Left ventricle myocardium superior (tissue), 1 donor: ENCODE results near the gene ARMC9. TPM values are rescaled to one million over a fixed set of nuclear protein-coding genes. Genes with fewer than 3 reads are reported as not detected.
A peak's percentile ranks its signal among the peaks of the same experiment; 100 is the strongest.

Experiments used
- ATAC-seq: fragments of 200-7000 bp; cut with Tn5 transposase; one replicate; pipeline ENCODE4 v1.9.1; 2020; ENCODE audit warnings: mild to moderate bottlenecking, moderate library complexity
- DNase-seq: peaks from one replicate; pipeline ENCODE4 v3.0.0-alpha.2; 2020
- intact Hi-C: fragments of 100-400 bp; cut with micrococcal nuclease; formaldehyde crosslinking; loops from one replicate; pipeline ENCODE4 v1.11.0; 2022
- total RNA-seq: library from RNA; stranded (reverse); fragmentation: NEBNext Ultra II Directional; extraction: Animal tissue kit (Norgen Biotek cat#: 25700); gene quantifications from one replicate; pipeline ENCODE4 v1.2.1, GENCODE V29; 2021
- donor health status: DM: no; HTN: yes; CAD: no; lungs with severe emphysema.

Gene ARMC9
- total RNA-seq, 1 donor from 2014 or later, result 2.3 TPM

DNA sequence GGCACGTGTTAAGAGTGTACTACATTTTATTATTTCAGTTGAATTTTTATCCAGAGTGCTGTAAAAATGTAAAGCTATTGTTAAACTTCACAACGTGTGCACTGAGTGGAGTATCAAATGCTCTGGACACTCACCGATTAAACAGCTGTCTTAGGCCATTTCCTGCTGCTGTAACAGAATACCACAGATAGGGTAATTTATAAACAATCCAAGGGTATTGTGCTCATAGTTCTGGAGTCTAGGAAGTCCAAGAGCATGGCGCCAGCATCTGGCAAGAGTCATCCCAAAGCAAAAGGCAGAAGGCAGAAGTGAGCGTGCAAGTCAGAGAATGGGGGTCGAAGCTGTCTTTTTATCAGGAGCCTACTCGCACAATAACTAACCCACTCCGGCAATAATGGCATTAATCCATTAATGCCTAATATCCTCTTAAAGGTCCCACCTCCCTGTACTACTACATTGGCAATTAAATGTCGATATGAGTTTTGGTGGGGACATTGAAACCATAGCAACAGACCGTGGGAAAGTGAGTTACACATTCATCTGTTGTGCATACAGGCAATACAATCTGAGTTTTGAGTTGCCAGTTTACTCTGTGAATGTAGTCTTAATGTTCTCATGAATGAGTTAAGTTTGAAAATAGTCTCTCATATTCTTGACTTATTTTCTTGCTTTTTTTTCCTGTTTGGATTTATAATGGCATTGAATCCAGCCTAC is 64.8 kb downstream of the ARMC9 start:
- ATAC-seq (no peak), DNase-seq (no peak)
- intact Hi-C loops, result no loop called here

- intact Hi-C loops, result no loop called here
- no peak for ATAC-seq
- DNase-seq, result no peak
Observed at GRCh38 chr2:231270221-231271114, 72.0 kb downstream of the ARMC9 start.

- intact Hi-C loops, result no loop called here
- DNase-seq, result no peak
- no peak for ATAC-seq
Observed at GRCh38 chr2:231272991-231273390, 74.6 kb downstream of the ARMC9 start.

DNA sequence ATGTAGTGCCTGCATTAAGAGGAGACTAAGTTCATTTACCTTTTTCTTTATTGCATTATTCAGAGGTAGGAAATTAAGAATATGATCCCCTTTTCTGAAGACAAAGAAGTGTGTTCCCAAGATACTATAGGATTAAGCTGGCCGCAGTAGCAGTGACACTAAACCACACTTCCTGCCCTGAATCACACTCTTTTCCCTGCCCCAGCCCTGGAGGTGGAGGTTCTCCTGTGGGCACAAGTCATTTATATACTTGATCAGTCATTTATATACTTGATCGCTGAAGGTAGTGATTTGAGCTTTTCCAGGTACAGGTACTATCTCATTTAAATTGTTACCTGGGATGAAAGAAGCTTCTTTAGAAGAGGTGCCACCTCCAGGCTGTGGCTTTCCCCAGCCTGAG is 78.6 kb downstream of the ARMC9 start:
- no peak for DNase-seq
- intact Hi-C loops, result no loop called here

GRCh38 chr2:231277962-231278361 is 79.5 kb downstream of the ARMC9 start:
- DNase-seq (no peak), ATAC-seq (no peak)
- intact Hi-C loops, result no loop called here

More for the DNA sequence above, 78.6 kb downstream of the ARMC9 start:
- no peak for ATAC-seq

- intact Hi-C loops, result no loop called here
- DNase-seq (no peak), ATAC-seq (no peak)
Observed at GRCh38 chr2:231278868-231279267, 80.4 kb downstream of the ARMC9 start.

DNA sequence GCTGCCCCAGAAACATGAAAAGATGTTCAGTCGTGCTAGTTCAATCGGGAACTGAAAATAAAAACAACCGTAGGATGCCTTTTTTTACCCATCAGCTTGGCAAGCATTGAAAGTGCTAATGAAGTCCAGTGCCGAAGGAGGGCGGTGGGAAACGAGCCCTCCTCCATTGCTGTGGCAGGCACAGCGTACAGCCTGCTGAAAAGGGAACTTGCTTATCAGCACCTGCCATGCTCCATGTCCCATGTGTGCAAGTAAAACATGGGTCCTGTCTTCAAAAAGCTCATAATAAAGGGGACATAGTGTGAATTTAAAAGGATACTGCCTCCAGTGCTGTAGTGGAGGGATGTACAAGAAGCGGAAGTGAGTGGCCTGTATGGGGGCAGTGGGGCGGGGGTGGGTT is 82.4 kb downstream of the ARMC9 start:
- no peak for DNase-seq
- no peak for ATAC-seq
- intact Hi-C loops, result no loop called here

GRCh38 chr2:231284296-231284695 is 85.9 kb downstream of the ARMC9 start:
- no peak for DNase-seq
- intact Hi-C loops, result no loop called here

DNA sequence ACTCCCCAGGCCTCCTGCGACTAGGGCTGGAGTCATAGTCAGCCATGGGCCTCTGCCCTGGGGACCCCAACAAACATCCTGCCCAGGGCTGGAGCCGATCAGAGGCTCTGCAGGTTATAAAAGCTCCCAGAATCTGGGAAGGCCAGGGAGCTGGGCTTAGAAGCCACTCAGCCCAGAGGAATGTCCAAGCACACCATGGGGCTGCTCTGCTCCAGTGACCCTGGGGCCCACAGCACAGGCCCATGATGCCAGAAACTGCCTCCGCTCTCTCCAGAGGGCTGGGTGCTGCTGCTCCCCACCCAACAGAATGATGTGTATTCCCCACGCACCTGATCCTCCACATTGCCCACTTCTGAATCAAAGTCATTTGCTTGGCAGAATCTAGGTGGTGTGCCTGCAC is 88.5 kb downstream of the ARMC9 start:
- ATAC-seq (no peak), DNase-seq (no peak)
- intact Hi-C loops, result no loop called here

More at GRCh38 chr2:231284296-231284695, 85.9 kb downstream of the ARMC9 start:
- ATAC-seq, result no peak

DNA sequence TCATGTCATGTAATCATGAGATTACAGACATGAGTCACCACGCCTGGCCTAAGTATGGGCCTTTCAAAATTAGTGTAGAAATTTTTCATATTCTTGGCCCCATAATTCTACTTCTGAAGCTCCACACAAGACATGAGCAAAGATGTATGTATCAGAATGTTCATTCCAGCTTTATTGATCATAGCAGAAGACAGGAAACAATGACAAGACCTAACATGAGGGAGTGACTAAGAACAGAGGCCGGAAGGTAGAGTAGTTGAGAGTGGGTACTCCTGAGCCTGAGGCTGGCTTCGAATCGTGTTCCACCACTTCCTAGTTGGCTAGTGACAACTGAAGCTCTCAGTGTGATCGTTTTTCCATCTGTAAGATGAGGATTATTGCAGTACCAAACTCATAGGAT is 89.3 kb downstream of the ARMC9 start:
- intact Hi-C loops, result no loop called here
- ATAC-seq, result no peak
- no peak for DNase-seq

- no peak for ATAC-seq
Observed at GRCh38 chr2:231288590-231288989, 90.2 kb downstream of the ARMC9 start.

GRCh38 chr2:231290321-231291015 is 92.0 kb downstream of the ARMC9 start:
- ATAC-seq (no peak), DNase-seq (no peak)
- intact Hi-C loops, result no loop called here

More at GRCh38 chr2:231288590-231288989, 90.2 kb downstream of the ARMC9 start:
- no peak for DNase-seq
- intact Hi-C loops, result no loop called here

DNA sequence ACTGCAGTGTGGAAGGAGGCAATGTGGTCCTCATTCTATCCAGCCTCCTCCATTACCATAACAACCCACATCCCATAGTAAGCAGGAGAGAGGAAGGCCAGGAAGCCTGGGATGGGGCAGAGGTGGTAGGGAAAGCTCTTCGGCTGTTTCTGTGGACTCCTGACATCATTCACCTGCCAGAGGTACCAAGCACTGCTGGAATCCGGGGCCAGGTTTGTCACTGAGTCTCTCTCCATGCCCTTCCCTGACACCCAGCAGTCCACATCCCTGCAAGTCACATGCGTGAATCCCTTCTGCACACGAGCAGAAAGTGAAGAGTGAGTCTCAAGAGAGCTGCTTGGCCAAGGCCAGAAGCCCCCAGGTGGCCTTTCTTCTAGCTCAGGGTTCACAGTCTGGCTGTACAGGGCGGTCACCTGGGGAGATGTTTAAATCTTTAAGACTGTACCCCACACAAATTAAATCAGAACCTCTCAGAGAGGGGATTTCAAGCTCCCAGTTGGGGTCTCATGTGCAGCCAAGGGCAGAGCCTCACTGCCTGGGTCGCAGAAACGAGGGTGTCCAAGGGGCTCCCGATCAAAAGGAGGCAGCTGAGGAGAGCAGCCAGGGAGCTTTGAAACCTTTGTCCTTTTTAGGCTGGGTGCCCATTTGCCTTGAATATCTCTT is 94.2 kb downstream of the ARMC9 start:
- no peak for DNase-seq
- intact Hi-C loops, result no loop called here
- no peak for ATAC-seq

GRCh38 chr2:231293163-231293562 is 94.7 kb downstream of the ARMC9 start:
- DNase-seq, result no peak
- intact Hi-C loops, result no loop called here
- no peak for ATAC-seq

GRCh38 chr2:231294116-231294515 is 95.7 kb downstream of the ARMC9 start:
- peak; percentile 72 for DNase-seq
- intact Hi-C loops, result no loop called here
- peak; percentile 81 for ATAC-seq

DNA sequence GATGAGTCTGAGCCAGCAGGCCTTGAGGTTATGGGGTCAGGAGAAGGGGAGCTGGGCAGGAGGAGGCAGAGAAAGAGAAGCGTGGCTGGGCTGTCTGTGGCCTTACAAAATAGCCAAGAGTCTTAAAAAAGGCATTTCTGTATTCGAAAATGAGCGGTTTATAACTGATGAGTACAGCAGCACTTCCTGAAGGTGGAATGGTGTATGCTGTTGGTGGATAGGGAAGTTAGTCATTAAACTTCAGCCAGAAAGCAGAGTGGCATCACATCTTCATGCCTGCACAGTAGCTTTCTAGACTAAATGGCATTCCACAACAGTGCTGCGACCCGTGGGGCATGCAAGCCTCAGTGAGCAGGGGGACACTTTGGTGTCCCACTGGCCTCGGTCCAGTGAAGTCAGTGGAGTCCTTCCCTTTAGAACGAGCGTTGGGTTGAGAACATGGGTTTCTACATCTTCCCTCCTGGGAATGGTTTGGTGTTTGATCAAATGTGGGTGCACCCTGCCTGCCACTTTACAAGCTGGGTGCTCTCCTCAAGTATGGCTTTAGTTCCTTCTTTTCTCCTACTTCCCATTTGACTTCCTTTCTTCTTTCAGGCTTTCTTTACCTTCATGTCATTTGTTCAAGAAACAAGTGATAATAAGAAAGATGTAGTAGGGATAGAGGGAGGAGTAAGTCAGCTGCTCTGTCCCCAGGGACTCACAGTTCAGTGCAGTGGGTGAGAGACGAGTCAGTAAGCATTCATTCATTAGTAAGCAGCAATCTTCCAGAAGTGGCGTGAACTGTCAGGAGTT is 96.3 kb downstream of the ARMC9 start:
- DNase-seq (no peak), ATAC-seq (peak; percentile 3)
- intact Hi-C loops, result no loop called here

GRCh38 chr2:231295363-231295655 is 96.9 kb downstream of the ARMC9 start:
- intact Hi-C loops, result no loop called here
- DNase-seq (no peak), ATAC-seq (no peak)

GRCh38 chr2:231296401-231296974 is 98.1 kb downstream of the ARMC9 start:
- intact Hi-C loops, result no loop called here
- DNase-seq, result no peak
- ATAC-seq, result no peak
